ENCODE results near the gene OR8D1. TPM values are rescaled to one million over a fixed set of nuclear protein-coding genes. Genes with fewer than 3 reads are reported as not detected.

Gene OR8D1
- total RNA-seq, 1 experiment from 2014 or later = not detected

- TF ChIP-seq CTCF (IDR thresholded peaks at IDR 0.05; ENCODE audit: unreplicated experiment) = no peak
- no peak within 1 kb of the TSS for H3K27ac Mint-ChIP-seq (ENCODE audit: low read depth, unreplicated experiment)
- H3K4me3 Mint-ChIP-seq (ENCODE audit: unreplicated experiment) = no peak within 1 kb of the TSS
- CTCF ChIA-PET = interaction anchor here (0.7 kb wide), 1 partner anchor 326 kb away, joined by 4 read pairs; no protein-coding TSS in a partner anchor
- intact Hi-C loops (cut with micrococcal nuclease) = no loop called here
- POLR2A ChIA-PET = no interaction called here
- H3K36me3 Mint-ChIP-seq (ENCODE audit: insufficient read depth, unreplicated experiment) = no peaks in the 10 kb centered on the region
- no peaks in the 10 kb centered on the region for H3K4me1 Mint-ChIP-seq (ENCODE audit: insufficient read depth, unreplicated experiment)
- H3K9me3 Mint-ChIP-seq (ENCODE audit: unreplicated experiment) = no peaks in the 10 kb centered on the region
- no TSS peak for BruUV-seq (replicated peaks)
- peaks cover 90% of the 10 kb centered on the region for H3K27me3 Mint-ChIP-seq (ENCODE audit: insufficient read depth, unreplicated experiment)
- DNase-seq (ENCODE audit: unreplicated experiment) = no peak
These were observed 57.7 kb downstream of the OR8D1 start, which contains the start of gene OR8G5 for GRCh38 chr11:124256076-124256475. OR8G5 (plus strand) TSS chr11:124256376; CDS start chr11:124264932, 8,556 bp downstream.

Other genes with a start within 250 kb of the OR8D1 start
- gene VWA5A, start 198.5 kb downstream of the OR8D1 start, total RNA-seq (2022) = 7.9 and 12.0 TPM in 2 replicates
- gene OR10D3, start 130.6 kb downstream of the OR8D1 start, total RNA-seq (2022) = not detected in 2 replicates
- not detected in 2 replicates for gene OR8G1, start 72.9 kb downstream of the OR8D1 start, total RNA-seq (2022)
- gene OR8G5, start 57.6 kb downstream of the OR8D1 start, total RNA-seq (2022) = not detected in 2 replicates
- not detected in 2 replicates for gene OR8D2, start 6.2 kb upstream of the OR8D1 start, total RNA-seq (2022)
- not detected in 2 replicates for gene OR8B2, start 70.5 kb upstream of the OR8D1 start, total RNA-seq (2022)
- not detected in 2 replicates for gene OR8B3, start 85.1 kb upstream of the OR8D1 start, total RNA-seq (2022)
- not detected in 2 replicates for gene OR8B4, start 110.9 kb upstream of the OR8D1 start, total RNA-seq (2022)
- gene OR8B8, start 131.7 kb upstream of the OR8D1 start, total RNA-seq (2022) = not detected in 2 replicates
- not detected in 2 replicates for gene OR8B12, start 229.7 kb upstream of the OR8D1 start, total RNA-seq (2022)

Data from MCF 10A (cell line).